Calu3 (cell line): ENCODE data around the gene PLSCR5. TPM values are rescaled to one million over a fixed set of nuclear protein-coding genes. Genes with fewer than 3 reads are reported as not detected.

Source experiments
- BruUV-seq: library from RNA; stranded (reverse); fragments of 400-500 nt; replicated peaks from 2 replicates; lab custom pipeline; 2021; lab: Mats Ljungman, UMichigan
- CTCF ChIA-PET: fragments of 300-600 bp; sonication (Branson Sonifier 250); formaldehyde crosslinking; loops from one replicate; lab custom pipeline; 2022; ENCODE audit warnings: antibody characterized with exemption; lab: Charles Lee
- DNase-seq: peaks from one replicate; pipeline ENCODE4 v3.0.0; 2022
- H3K27ac Mint-ChIP-seq: one replicate; pipeline ENCODE4 v1.8.0; 2022; ENCODE audit warnings: mixed read lengths; ENCODE audit not compliant: unreplicated experiment
- H3K27me3 Mint-ChIP-seq: one replicate; pipeline ENCODE4 v1.8.0; 2022; ENCODE audit warnings: mixed read lengths; ENCODE audit not compliant: unreplicated experiment
- H3K36me3 Mint-ChIP-seq: one replicate; pipeline ENCODE4 v1.8.0; 2022; ENCODE audit warnings: mild to moderate bottlenecking, moderate library complexity, mixed read lengths; ENCODE audit not compliant: insufficient read depth, unreplicated experiment
- H3K4me1 Mint-ChIP-seq: one replicate; pipeline ENCODE4 v1.8.0; 2022; ENCODE audit warnings: mild to moderate bottlenecking, low read depth, mixed read lengths; ENCODE audit not compliant: unreplicated experiment
- H3K4me3 Mint-ChIP-seq: one replicate; pipeline ENCODE4 v1.8.0; 2022; ENCODE audit warnings: mild to moderate bottlenecking, low read depth, moderate library complexity, mixed read lengths; ENCODE audit not compliant: unreplicated experiment
- H3K9me3 Mint-ChIP-seq: one replicate; pipeline ENCODE4 v1.8.0; 2022; ENCODE audit warnings: low read depth, mixed read lengths; ENCODE audit not compliant: unreplicated experiment
- CTCF ChIP-seq: fragments of 200-600 bp; IDR thresholded peaks from one replicate; pipeline ENCODE4 v1.8.0; 2022; ENCODE audit warnings: antibody characterized with exemption; ENCODE audit not compliant: unreplicated experiment
- intact Hi-C: fragments of 100-400 bp; cut with micrococcal nuclease; formaldehyde crosslinking; loops from one replicate; pipeline ENCODE4 v1.10.0; 2022; ENCODE audit not compliant: unreplicated experiment
- total RNA-seq: library from RNA; stranded (reverse); gene quantifications from 2 replicates; pipeline ENCODE4 v1.2.3, GENCODE V29; 2022

PLSCR5 gene
- total RNA-seq, 1 experiment from 2014 or later: not detected

- Mint-ChIP-seq H3K36me3 (no peaks in the 10 kb centered on the region), H3K27me3 (no peaks in the 10 kb centered on the region), H3K4me3 (no peak overlapping the region), H3K4me1 (peaks cover 15% of the 10 kb centered on the region), H3K27ac (no peak overlapping the region), H3K9me3 (peaks cover 3% of the 10 kb centered on the region)
- intact Hi-C loops: no loop called here
- CTCF ChIA-PET: no interaction called here
- no TSS peak for BruUV-seq
- no peak for DNase-seq
- TF ChIP-seq CTCF: no peak
Measured at GRCh38 chr3:146559388-146559787, 45.8 kb downstream of the PLSCR5 start.

DNA sequence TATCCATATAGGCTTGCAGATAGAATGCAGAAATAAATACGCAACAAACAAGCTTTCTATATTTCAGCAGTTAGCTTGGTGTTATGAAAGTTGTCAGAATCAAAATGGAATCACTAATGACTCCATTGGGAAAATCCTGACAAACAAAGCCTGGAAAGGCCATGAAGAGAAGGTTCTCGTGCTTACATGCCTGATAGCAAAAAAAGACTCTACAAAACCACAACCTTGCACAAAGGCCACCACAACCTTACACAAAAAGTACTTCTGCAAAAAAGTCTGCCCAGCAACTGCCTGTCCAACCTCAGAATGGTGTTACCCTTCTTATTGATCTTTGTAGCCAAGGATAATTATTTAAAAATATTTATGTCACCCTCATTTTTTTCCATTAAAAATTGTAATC, 46.4 kb downstream of the PLSCR5 start:
- CTCF ChIA-PET: no interaction called here
- Mint-ChIP-seq H3K4me1 (peaks cover 21% of the 10 kb centered on the region), H3K9me3 (peaks cover 3% of the 10 kb centered on the region), H3K4me3 (no peak overlapping the region), H3K36me3 (no peaks in the 10 kb centered on the region), H3K27ac (no peak overlapping the region), H3K27me3 (no peaks in the 10 kb centered on the region)
- BruUV-seq: no TSS peak
- TF ChIP-seq CTCF: no peak
- intact Hi-C loops: no loop called here
- DNase-seq: no peak

DNA sequence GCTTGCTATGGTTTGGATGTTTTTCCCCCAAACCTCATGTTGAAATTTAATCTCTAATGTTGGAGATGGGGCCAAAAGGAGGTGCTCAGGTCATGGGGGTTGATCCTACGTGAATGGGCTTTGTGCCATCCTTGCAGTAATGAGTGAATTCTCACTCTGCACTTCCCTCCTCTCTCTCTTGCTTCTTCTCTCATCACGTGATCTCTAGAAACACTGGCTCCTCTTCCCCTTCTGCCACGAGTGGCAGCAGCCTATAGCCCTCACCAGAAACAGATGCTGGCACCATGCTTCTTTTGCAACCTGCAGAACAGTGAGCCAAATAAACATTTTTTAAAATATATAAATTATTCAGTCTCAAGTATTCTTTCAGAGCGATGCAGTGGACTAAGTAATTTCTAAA, 47.4 kb downstream of the PLSCR5 start:
- no TSS peak for BruUV-seq
- Mint-ChIP-seq H3K9me3 (peaks cover 3% of the 10 kb centered on the region), H3K4me3 (no peak overlapping the region), H3K27me3 (no peaks in the 10 kb centered on the region), H3K4me1 (peaks cover 23% of the 10 kb centered on the region), H3K27ac (no peak overlapping the region), H3K36me3 (no peaks in the 10 kb centered on the region)
- CTCF ChIA-PET: no interaction called here
- intact Hi-C loops: no loop called here
- no peak for TF ChIP-seq CTCF
- DNase-seq: no peak

- no peak for TF ChIP-seq CTCF
- no peaks in the 10 kb centered on the region for H3K36me3 Mint-ChIP-seq
- peaks cover 27% of the 10 kb centered on the region for H3K4me1 Mint-ChIP-seq
- H3K4me3 Mint-ChIP-seq: no peak overlapping the region
- H3K9me3 Mint-ChIP-seq: no peaks in the 10 kb centered on the region
- CTCF ChIA-PET: interaction anchor here (1.4 kb wide), 1 partner anchor 8 kb away, joined by 3 read pairs; no protein-coding TSS in a partner anchor
- no peak for DNase-seq
- no peak overlapping the region for H3K27ac Mint-ChIP-seq
- no TSS peak for BruUV-seq
- intact Hi-C loops: no loop called here
- H3K27me3 Mint-ChIP-seq: no peaks in the 10 kb centered on the region
Measured at GRCh38 chr3:146555311-146555710, 49.8 kb downstream of the PLSCR5 start.
